CD8-positive, alpha-beta memory T cell (primary cell): ENCODE results near the gene CACNG5. TPM values are rescaled to one million over a fixed set of nuclear protein-coding genes. Genes with fewer than 3 reads are reported as not detected.
A peak's percentile ranks its signal among the peaks of the same experiment; 100 is the strongest.
"Not testable (repeated sequence)": the region's sequence is repeated elsewhere in the genome, so short reads cannot be mapped to it uniquely, and the experiment has no call there.

Source experiments
- CTCF ChIA-PET: fragments of 350-600 bp; sonication (Branson Sonifier 250); formaldehyde crosslinking; loops from one replicate; lab custom pipeline; 2021; ENCODE audit warnings: antibody characterized with exemption; lab: Charles Lee
- POLR2A ChIA-PET: fragments of 350-600 bp; sonication (Branson Sonifier 250); formaldehyde crosslinking; loops from one replicate; lab custom pipeline; 2021; ENCODE audit warnings: antibody characterized with exemption; lab: Charles Lee
- DNase-seq, 5 donors: peaks; one replicate each; pipeline versions ENCODE4 v3.0.0 to v3.0.0-alpha.2; 2020 to 2022; ENCODE audit warnings: mixed read lengths in 1 of 5
- H3K27ac ChIP-seq: one replicate; pipeline ENCODE4 v1.7.0; 2013; ENCODE audit warnings: low read depth, mild to moderate bottlenecking, low read length, moderate library complexity
- H3K27me3 ChIP-seq: 2 replicates; pipeline ENCODE4 v1.7.0; 2013; ENCODE audit warnings: low read length, mild to moderate bottlenecking; ENCODE audit not compliant: insufficient read depth, poor library complexity, severe bottlenecking
- H3K36me3 ChIP-seq: 2 replicates; pipeline ENCODE4 v1.7.0; 2013; ENCODE audit warnings: mild to moderate bottlenecking, low read length, moderate library complexity; ENCODE audit not compliant: insufficient read depth
- H3K4me1 ChIP-seq: 2 replicates; pipeline ENCODE4 v1.7.0; 2013; ENCODE audit warnings: mild to moderate bottlenecking, low read length, moderate library complexity; ENCODE audit not compliant: insufficient read depth
- H3K4me3 ChIP-seq: 2 replicates; pipeline ENCODE4 v1.7.0; 2013; ENCODE audit warnings: mild to moderate bottlenecking, low read length
- H3K9me3 ChIP-seq: 2 replicates; pipeline ENCODE4 v1.7.0; 2013; ENCODE audit warnings: mild to moderate bottlenecking, low read length
- H3K27ac Mint-ChIP-seq, 8 donors: one replicate each; pipeline ENCODE4 v1.8.0; 2020 to 2021; ENCODE audit warnings: mixed read lengths in 8 of 8, mild to moderate bottlenecking in 6 of 8, inconsistent platforms in 3 of 8, moderate library complexity in 3 of 8
- H3K27me3 Mint-ChIP-seq, 2 donors: one replicate each; pipeline ENCODE4 v1.8.0; 2020 to 2021; ENCODE audit warnings: mixed read lengths in 2 of 2, mild to moderate bottlenecking in 1 of 2, moderate library complexity in 1 of 2
- H3K36me3 Mint-ChIP-seq, 3 donors: one replicate each; pipeline ENCODE4 v1.8.0; 2020 to 2021; ENCODE audit warnings: mixed read lengths in 3 of 3, inconsistent platforms in 1 of 3, mild to moderate bottlenecking in 1 of 3
- H3K4me1 Mint-ChIP-seq, 3 donors: one replicate each; pipeline ENCODE4 v1.8.0; 2020 to 2021; ENCODE audit warnings: mixed read lengths in 3 of 3, inconsistent platforms in 1 of 3, mild to moderate bottlenecking in 1 of 3
- H3K4me3 Mint-ChIP-seq, 7 donors: one replicate each; pipeline ENCODE4 v1.8.0; 2020 to 2021; ENCODE audit warnings: mixed read lengths in 7 of 7, mild to moderate bottlenecking in 6 of 7, moderate library complexity in 4 of 7, inconsistent platforms in 2 of 7
- H3K9me3 Mint-ChIP-seq, 5 donors: one replicate each; pipeline ENCODE4 v1.8.0; 2020 to 2022; ENCODE audit warnings: mixed read lengths in 5 of 5, mild to moderate bottlenecking in 3 of 5, moderate library complexity in 2 of 5, inconsistent platforms in 1 of 5
- polyA plus RNA-seq: library from polyadenylated mRNA; unstranded; fragments of 300-500 nt; fragmentation: Illumina TruSeq; gene quantifications from one replicate; pipeline ENCODE4 v1.2.3, GENCODE V29; 2021
- total RNA-seq, 2 experiments: library from RNA; stranded (reverse); gene quantifications; one replicate each; pipeline ENCODE4 v1.2.3, GENCODE V29; 2021

Gene CACNG5
- total and polyA plus RNA-seq, 3 experiments from 2014 or later: not detected

- H3K4me3 Mint-ChIP-seq: no peak overlapping the region
- Histone ChIP-seq H3K4me1 (no peaks in the 10 kb centered on the region), H3K36me3 (no peaks in the 10 kb centered on the region), H3K9me3 (no peaks in the 10 kb centered on the region), H3K27ac (no peak overlapping the region), H3K27me3 (no peaks in the 10 kb centered on the region), H3K4me3 (no peak overlapping the region)
- no peaks in the 10 kb centered on the region for H3K36me3 Mint-ChIP-seq
- ChIA-PET POLR2A (no interaction called here), CTCF (no interaction called here)
- DNase-seq: no peak
- H3K27ac Mint-ChIP-seq: no peak overlapping the region
- peaks cover 5 to 16% of the 10 kb centered on the region in 2 donors for H3K27me3 Mint-ChIP-seq
- no peaks in the 10 kb centered on the region for H3K4me1 Mint-ChIP-seq
- no peaks in the 10 kb centered on the region for H3K9me3 Mint-ChIP-seq
These were observed 54.7 kb downstream of the CACNG5 start for GRCh38 chr17:66889480-66890230.

- H3K4me1 ChIP-seq: no peaks in the 10 kb centered on the region
- no peaks in the 10 kb centered on the region for H3K9me3 Mint-ChIP-seq
- CTCF ChIA-PET: no interaction called here
- no peak overlapping the region for H3K4me3 Mint-ChIP-seq
- DNase-seq: no peak
- H3K27ac Mint-ChIP-seq: peak overlapping the region in 1 of 8 donors; percentile 13
- no peak overlapping the region for H3K4me3 ChIP-seq
- H3K27me3 Mint-ChIP-seq: peaks cover 5 to 17% of the 10 kb centered on the region in 2 donors
- no peak overlapping the region for H3K27ac ChIP-seq
- H3K36me3 Mint-ChIP-seq: no peaks in the 10 kb centered on the region
- POLR2A ChIA-PET: no interaction called here
- H3K9me3 ChIP-seq: no peaks in the 10 kb centered on the region
- H3K4me1 Mint-ChIP-seq: no peaks in the 10 kb centered on the region
- H3K36me3 ChIP-seq: no peaks in the 10 kb centered on the region
- no peaks in the 10 kb centered on the region for H3K27me3 ChIP-seq
These were observed 57.3 kb downstream of the CACNG5 start for GRCh38 chr17:66892246-66892645.

- CTCF ChIA-PET: no interaction called here
- Histone ChIP-seq H3K27ac (no peak overlapping the region), H3K4me3 (no peak overlapping the region), H3K36me3 (no peaks in the 10 kb centered on the region), H3K9me3 (no peaks in the 10 kb centered on the region), H3K27me3 (no peaks in the 10 kb centered on the region), H3K4me1 (no peaks in the 10 kb centered on the region)
- Mint-ChIP-seq H3K36me3 (no peaks in the 10 kb centered on the region), H3K27ac (no peak overlapping the region), H3K4me1 (no peaks in the 10 kb centered on the region), H3K4me3 (no peak overlapping the region), H3K27me3 (peaks cover 5 to 14% of the 10 kb centered on the region in 2 donors), H3K9me3 (no peaks in the 10 kb centered on the region)
- no peak for DNase-seq
- POLR2A ChIA-PET: no interaction called here
These were observed 58.5 kb downstream of the CACNG5 start for GRCh38 chr17:66893382-66893781.

- Histone ChIP-seq H3K4me3 (no peak overlapping the region), H3K9me3 (no peaks in the 10 kb centered on the region), H3K36me3 (no peaks in the 10 kb centered on the region), H3K27me3 (no peaks in the 10 kb centered on the region), H3K4me1 (no peaks in the 10 kb centered on the region), H3K27ac (no peak overlapping the region)
- Mint-ChIP-seq H3K4me1 (no peaks in the 10 kb centered on the region), H3K9me3 (no peaks in the 10 kb centered on the region), H3K27ac (no peak overlapping the region), H3K27me3 (peaks cover 5 to 14% of the 10 kb centered on the region in 2 donors), H3K4me3 (no peak overlapping the region), H3K36me3 (no peaks in the 10 kb centered on the region)
- DNase-seq: no peak
- CTCF ChIA-PET: no interaction called here
- POLR2A ChIA-PET: no interaction called here
These were observed 58.9 kb downstream of the CACNG5 start for GRCh38 chr17:66893863-66894262.

GRCh38 chr17:66897141-66897540 is 62.2 kb downstream of the CACNG5 start:
- DNase-seq: no peak
- H3K4me3 ChIP-seq: no peak overlapping the region
- H3K4me1 Mint-ChIP-seq: no peaks in the 10 kb centered on the region
- no peaks in the 10 kb centered on the region for H3K4me1 ChIP-seq
- no peaks in the 10 kb centered on the region for H3K27me3 ChIP-seq
- ChIA-PET CTCF (no interaction called here), POLR2A (no interaction called here)
- no peak overlapping the region for H3K27ac ChIP-seq
- H3K36me3 Mint-ChIP-seq: no peaks in the 10 kb centered on the region
- no peak overlapping the region for H3K4me3 Mint-ChIP-seq
- no peak overlapping the region for H3K27ac Mint-ChIP-seq
- no peaks in the 10 kb centered on the region for H3K9me3 Mint-ChIP-seq
- H3K9me3 ChIP-seq: no peaks in the 10 kb centered on the region
- peaks cover 4 to 25% of the 10 kb centered on the region in 2 donors for H3K27me3 Mint-ChIP-seq
- H3K36me3 ChIP-seq: no peaks in the 10 kb centered on the region

GRCh38 chr17:66898536-66898935 is 63.6 kb downstream of the CACNG5 start:
- H3K27me3 Mint-ChIP-seq: peaks cover 5 to 38% of the 10 kb centered on the region in 2 donors
- no peaks in the 10 kb centered on the region for H3K4me1 Mint-ChIP-seq
- peak overlapping the region in 1 of 8 donors; percentile 31 for H3K27ac Mint-ChIP-seq
- POLR2A ChIA-PET: no interaction called here
- CTCF ChIA-PET: no interaction called here
- no peaks in the 10 kb centered on the region for H3K36me3 Mint-ChIP-seq
- no peak for DNase-seq
- Histone ChIP-seq H3K9me3 (no peaks in the 10 kb centered on the region), H3K4me3 (no peak overlapping the region), H3K27me3 (no peaks in the 10 kb centered on the region), H3K27ac (no peak overlapping the region), H3K4me1 (no peaks in the 10 kb centered on the region), H3K36me3 (no peaks in the 10 kb centered on the region)
- no peak overlapping the region for H3K4me3 Mint-ChIP-seq
- no peaks in the 10 kb centered on the region for H3K9me3 Mint-ChIP-seq

- H3K36me3 ChIP-seq: no peaks in the 10 kb centered on the region
- no peaks in the 10 kb centered on the region for H3K4me1 ChIP-seq
- no peak for DNase-seq
- H3K27me3 ChIP-seq: no peaks in the 10 kb centered on the region
- Mint-ChIP-seq H3K4me3 (no peak overlapping the region), H3K9me3 (no peaks in the 10 kb centered on the region), H3K4me1 (no peaks in the 10 kb centered on the region), H3K27me3 (peaks cover 5 to 39% of the 10 kb centered on the region in 2 donors), H3K27ac (no peak overlapping the region), H3K36me3 (no peaks in the 10 kb centered on the region)
- H3K9me3 ChIP-seq: no peaks in the 10 kb centered on the region
- H3K27ac ChIP-seq: no peak overlapping the region
- ChIA-PET POLR2A (no interaction called here), CTCF (interaction anchor here (0.6 kb wide), 1 partner anchor 57 kb away, joined by 3 read pairs; no protein-coding TSS in a partner anchor)
- no peak overlapping the region for H3K4me3 ChIP-seq
These were observed 65.5 kb downstream of the CACNG5 start for GRCh38 chr17:66900126-66901010.

- DNase-seq, H3K4me3 ChIP-seq, H3K4me1 Mint-ChIP-seq, H3K36me3 Mint-ChIP-seq, H3K9me3 ChIP-seq, H3K36me3 ChIP-seq, H3K4me1 ChIP-seq, POLR2A ChIA-PET, H3K9me3 Mint-ChIP-seq, H3K27ac Mint-ChIP-seq, H3K4me3 Mint-ChIP-seq, H3K27me3 ChIP-seq, CTCF ChIA-PET, H3K27ac ChIP-seq: not testable (repeated sequence)
- peaks cover 5 to 29% of the 10 kb centered on the region in 2 donors for H3K27me3 Mint-ChIP-seq
These were observed 68.4 kb downstream of the CACNG5 start for GRCh38 chr17:66903296-66903695.
